BLaER1 treated with 17β-estradiol and CSF1 and Interleukin-3, amounts not matched to agents 10 nM and 100 nM (cell line): Measurements from ENCODE around the gene DHX29.

Experiments used
- H3K27ac ChIP-seq, 11 experiments: shearing (Covaris generic); formaldehyde crosslinking; 2 replicates each; pipeline ENCODE4 v1.8.1; 2022
- H3K27me3 ChIP-seq, 11 experiments: shearing (Covaris generic); formaldehyde crosslinking; 2 replicates each; pipeline ENCODE4 v1.8.1; 2022
- H3K36me3 ChIP-seq, 11 experiments: shearing (Covaris generic); formaldehyde crosslinking; 2 replicates each; pipeline ENCODE4 v1.8.1; 2022
- H3K4me1 ChIP-seq, 10 experiments: shearing (Covaris generic); formaldehyde crosslinking; 2 replicates each; pipeline ENCODE4 v1.8.1; 2022
- H3K4me2 ChIP-seq, 11 experiments: shearing (Covaris generic); formaldehyde crosslinking; 2 replicates each; pipeline ENCODE4 v1.8.1; 2022
- H3K4me3 ChIP-seq, 10 experiments: shearing (Covaris generic); formaldehyde crosslinking; 2 replicates each; pipeline ENCODE4 v1.8.1; 2022
- H3K9ac ChIP-seq, 11 experiments: shearing (Covaris generic); formaldehyde crosslinking; 2 replicates each; pipeline ENCODE4 v1.8.1; 2022
- H3K9me3 ChIP-seq, 11 experiments: shearing (Covaris generic); formaldehyde crosslinking; replicated peaks in 1 of 11; 2 replicates each; pipeline ENCODE4 v1.8.1; 2022
- H4K20me1 ChIP-seq, 11 experiments: shearing (Covaris generic); formaldehyde crosslinking; 2 replicates each; pipeline ENCODE4 v1.8.1; 2022
- Cebpa-rat ChIP-seq, 11 experiments: shearing (Covaris generic); IDR thresholded peaks; 2 replicates each; pipeline ENCODE4 v1.8.1; 2022

Gene DHX29

DNA sequence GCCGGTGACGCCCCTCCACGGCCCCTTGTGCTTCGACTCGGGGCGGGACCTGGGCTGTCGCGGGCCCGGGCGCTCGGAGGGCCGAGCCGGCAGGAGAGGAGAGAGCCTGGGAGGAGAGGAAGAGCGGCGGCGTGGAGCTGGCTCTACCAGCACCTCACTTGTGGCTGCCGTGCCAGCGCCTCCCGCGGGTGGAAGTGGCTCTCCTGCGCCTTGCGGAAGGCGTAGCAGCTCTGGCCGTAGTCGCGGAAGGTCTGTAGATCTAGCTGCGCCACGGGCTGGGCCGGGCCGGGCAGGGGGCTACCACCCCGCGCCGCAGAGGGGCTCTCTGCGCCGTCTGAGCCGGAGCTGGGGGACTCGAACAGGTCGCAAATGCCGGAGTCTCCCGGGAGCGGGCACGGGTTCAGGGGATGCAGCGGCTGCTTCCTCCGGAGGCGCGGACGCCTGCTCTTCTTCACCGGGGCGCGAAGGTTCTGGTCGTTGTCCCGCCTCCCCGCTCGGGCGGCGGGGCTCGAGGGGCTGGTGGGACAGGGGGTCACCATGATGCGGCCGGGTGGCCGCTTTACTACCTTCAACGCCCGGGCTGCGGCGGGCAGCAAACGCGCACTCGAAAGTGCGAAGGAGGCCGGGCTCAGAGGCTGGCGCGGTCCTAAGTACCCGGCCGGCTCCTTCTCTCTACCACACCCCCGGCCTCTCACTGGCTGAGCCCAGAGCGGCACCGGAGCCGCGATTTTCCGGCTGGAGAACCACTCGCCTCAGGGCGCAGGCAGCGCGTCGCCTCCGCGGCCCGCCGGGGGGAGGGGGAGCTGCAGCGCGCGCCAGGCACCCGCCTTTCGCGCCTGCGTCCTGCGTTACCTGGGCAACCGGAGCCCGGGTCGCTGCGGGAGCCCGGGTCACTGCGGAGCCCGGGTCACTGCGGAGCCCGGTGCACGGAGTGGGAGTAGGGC lies 74.2 kb downstream of the DHX29 start, which contains the start of gene CCNO:
Gene CCNO, minus strand, starts transcription at position 624 of the 944 bp plus-strand sequence. Its CDS starts 85 bp downstream, at position 539.
- Histone ChIP-seq H3K27ac (no peak within 1 kb of the TSS), H3K9ac (peak within 1 kb of the TSS in 10 of 11 experiments; percentile 15 to 57 (median 42); a peak in 17 of 22 replicates), H3K4me1 (peaks cover 22 to 35% (median 33%) of the 10 kb centered on the region in 10 experiments), H3K4me3 (peak within 1 kb of the TSS; percentile 58 to 73 (median 64)), H4K20me1 (peaks cover 4 to 69% (median 47%) of the 10 kb centered on the region in 11 experiments; a peak in 20 of 22 replicates), H3K27me3 (peaks cover 71 to 83% (median 73%) of the 10 kb centered on the region in 11 experiments), H3K9me3 (no peaks in the 10 kb centered on the region), H3K4me2 (peak within 1 kb of the TSS; percentile 96 to 99 (median 98)), H3K36me3 (no peaks in the 10 kb centered on the region)
- TF ChIP-seq Cebpa-rat (IDR thresholded peaks at IDR 0.05) = no peak

- Histone ChIP-seq H3K4me2 (peak overlapping the region; percentile 96 to 99 (median 98)), H3K4me1 (peaks cover 24 to 40% (median 34%) of the 10 kb centered on the region in 10 experiments), H3K27ac (no peak overlapping the region), H3K9ac (peak overlapping the region in 5 of 11 experiments; percentile 37 to 57 (median 42); a peak in 8 of 22 replicates), H3K36me3 (no peaks in the 10 kb centered on the region), H4K20me1 (peaks cover 4 to 77% (median 55%) of the 10 kb centered on the region in 11 experiments; a peak in 20 of 22 replicates), H3K4me3 (peak overlapping the region; percentile 58 to 73 (median 64)), H3K27me3 (peaks cover 79 to 90% (median 82%) of the 10 kb centered on the region in 11 experiments), H3K9me3 (no peaks in the 10 kb centered on the region)
- TF ChIP-seq Cebpa-rat (IDR thresholded peaks at IDR 0.05) = no peak
Measured at GRCh38 chr5:55232271-55232984, 75.1 kb downstream of the DHX29 start.

DNA sequence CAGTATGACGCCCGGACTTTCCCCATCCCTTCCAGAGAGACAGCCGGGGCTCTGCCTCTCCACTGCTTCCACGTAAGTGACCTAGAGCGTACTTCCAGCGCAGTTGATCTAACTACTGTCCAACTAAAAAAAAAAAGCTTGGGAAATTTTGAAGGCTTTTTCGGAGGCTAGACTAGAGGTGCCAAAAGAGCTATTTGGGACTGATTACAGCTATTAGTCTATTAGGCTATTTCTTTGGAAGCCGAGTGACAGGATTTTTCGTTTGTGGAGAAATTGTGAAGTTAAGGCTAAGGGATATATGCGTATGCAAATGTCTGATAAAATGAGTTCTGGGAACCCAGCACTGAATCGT lies 75.6 kb downstream of the DHX29 start:
- peak overlapping the region in 9 of 10 experiments; percentile 4 to 73 (median 60); a peak in 13 of 20 replicates for H3K4me3 ChIP-seq
- H3K9ac ChIP-seq = no peak overlapping the region
- H3K27me3 ChIP-seq = peaks cover 85 to 92% (median 87%) of the 10 kb centered on the region in 11 experiments
- H4K20me1 ChIP-seq = peaks cover 4 to 82% (median 61%) of the 10 kb centered on the region in 11 experiments; a peak in 20 of 22 replicates
- no peak for TF ChIP-seq Cebpa-rat (IDR thresholded peaks at IDR 0.05)
- no peaks in the 10 kb centered on the region for H3K9me3 ChIP-seq
- no peaks in the 10 kb centered on the region for H3K36me3 ChIP-seq
- no peak overlapping the region for H3K27ac ChIP-seq
- H3K4me1 ChIP-seq = peaks cover 26 to 45% (median 39%) of the 10 kb centered on the region in 10 experiments
- peak overlapping the region; percentile 96 to 99 (median 98); a peak in 21 of 22 replicates for H3K4me2 ChIP-seq

- peak overlapping the region; percentile 5 to 99 (median 52); a peak in 21 of 22 replicates for H3K4me2 ChIP-seq
- H3K9me3 ChIP-seq = no peaks in the 10 kb centered on the region
- H3K4me1 ChIP-seq = peaks cover 32 to 51% (median 45%) of the 10 kb centered on the region in 10 experiments
- H3K4me3 ChIP-seq = peak overlapping the region in 8 of 10 experiments; percentile 4 to 67 (median 46); a peak in 11 of 20 replicates
- peaks cover 91 to 98% (median 93%) of the 10 kb centered on the region in 11 experiments for H3K27me3 ChIP-seq
- H3K9ac ChIP-seq = no peak overlapping the region
- H4K20me1 ChIP-seq = peaks cover 4 to 88% (median 63%) of the 10 kb centered on the region in 11 experiments; a peak in 20 of 22 replicates
- no peaks in the 10 kb centered on the region for H3K36me3 ChIP-seq
- TF ChIP-seq Cebpa-rat (IDR thresholded peaks at IDR 0.05) = no peak
- H3K27ac ChIP-seq = no peak overlapping the region
Measured at GRCh38 chr5:55231029-55231918, 76.2 kb downstream of the DHX29 start.

GRCh38 chr5:55230086-55230629 lies 77.3 kb downstream of the DHX29 start:
- H3K9ac ChIP-seq = no peak overlapping the region
- H3K4me3 ChIP-seq = no peak overlapping the region
- peaks cover 100% of the 10 kb centered on the region in 11 experiments for H3K27me3 ChIP-seq
- H3K27ac ChIP-seq = no peak overlapping the region
- H3K36me3 ChIP-seq = no peaks in the 10 kb centered on the region
- peaks cover 32 to 54% (median 46%) of the 10 kb centered on the region in 10 experiments for H3K4me1 ChIP-seq
- no peak for TF ChIP-seq Cebpa-rat (IDR thresholded peaks at IDR 0.05)
- no peaks in the 10 kb centered on the region for H3K9me3 ChIP-seq
- H4K20me1 ChIP-seq = peaks cover 4 to 97% (median 63%) of the 10 kb centered on the region in 11 experiments; a peak in 20 of 22 replicates
- no peak overlapping the region for H3K4me2 ChIP-seq

DNA sequence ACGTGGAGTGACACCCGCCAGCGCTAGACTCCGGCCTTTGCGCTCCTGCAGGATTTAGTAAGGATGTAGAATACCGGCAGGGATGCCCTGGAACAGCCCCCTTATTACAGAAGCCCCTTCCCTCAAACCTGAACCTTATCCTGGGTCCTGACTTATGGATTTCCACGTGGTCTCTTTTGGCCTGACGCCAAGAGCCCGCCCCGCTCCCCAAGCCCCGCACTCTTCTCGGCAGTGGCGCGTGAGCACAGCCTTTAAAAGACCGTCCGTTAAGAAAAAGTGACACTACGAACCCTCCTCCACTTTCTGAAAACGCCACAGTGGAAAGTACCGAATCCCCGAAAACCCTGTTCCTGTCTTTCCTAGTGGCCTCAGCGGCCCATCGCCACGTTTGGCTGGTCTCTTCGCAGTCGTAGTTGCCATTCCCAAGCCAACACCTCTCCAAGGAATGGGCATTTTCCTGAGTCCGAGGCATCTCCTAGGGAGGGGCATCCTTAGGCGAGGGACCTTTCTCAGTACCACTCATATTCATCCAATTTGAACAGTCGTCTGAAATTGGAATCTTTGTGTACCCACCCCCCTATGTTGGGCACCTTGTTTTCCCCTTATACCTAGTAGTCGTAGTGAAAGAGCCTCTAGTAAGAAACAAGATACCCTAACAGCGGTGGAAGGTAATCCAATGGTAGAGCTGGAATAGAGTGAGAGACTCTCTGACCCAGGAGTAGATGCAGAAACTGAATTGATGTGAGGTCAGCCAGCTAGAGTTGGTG lies 79.6 kb downstream of the DHX29 start:
- peak overlapping the region; percentile 82 to 99 (median 93) for H3K4me2 ChIP-seq
- no peaks in the 10 kb centered on the region for H3K36me3 ChIP-seq
- peaks cover 100% of the 10 kb centered on the region in 11 experiments for H3K27me3 ChIP-seq
- no peak for TF ChIP-seq Cebpa-rat (IDR thresholded peaks at IDR 0.05)
- H3K9ac ChIP-seq = no peak overlapping the region; a peak in 1 of 22 replicates
- peaks cover 15 to 37% (median 32%) of the 10 kb centered on the region in 10 experiments for H3K4me1 ChIP-seq
- H3K9me3 ChIP-seq = peaks cover 9 to 19% (median 10%) of the 10 kb centered on the region in 11 experiments
- H3K4me3 ChIP-seq = peak overlapping the region; percentile 49 to 70 (median 58)
- H3K27ac ChIP-seq = no peak overlapping the region
- peaks cover 4 to 81% (median 58%) of the 10 kb centered on the region in 11 experiments; a peak in 20 of 22 replicates for H4K20me1 ChIP-seq
